ENCODE measurements around the gene RPS15.
"Not testable (repeated sequence)": the region's sequence is repeated elsewhere in the genome, so short reads cannot be mapped to it uniquely, and the experiment has no call there.

Gene RPS15

DNA sequence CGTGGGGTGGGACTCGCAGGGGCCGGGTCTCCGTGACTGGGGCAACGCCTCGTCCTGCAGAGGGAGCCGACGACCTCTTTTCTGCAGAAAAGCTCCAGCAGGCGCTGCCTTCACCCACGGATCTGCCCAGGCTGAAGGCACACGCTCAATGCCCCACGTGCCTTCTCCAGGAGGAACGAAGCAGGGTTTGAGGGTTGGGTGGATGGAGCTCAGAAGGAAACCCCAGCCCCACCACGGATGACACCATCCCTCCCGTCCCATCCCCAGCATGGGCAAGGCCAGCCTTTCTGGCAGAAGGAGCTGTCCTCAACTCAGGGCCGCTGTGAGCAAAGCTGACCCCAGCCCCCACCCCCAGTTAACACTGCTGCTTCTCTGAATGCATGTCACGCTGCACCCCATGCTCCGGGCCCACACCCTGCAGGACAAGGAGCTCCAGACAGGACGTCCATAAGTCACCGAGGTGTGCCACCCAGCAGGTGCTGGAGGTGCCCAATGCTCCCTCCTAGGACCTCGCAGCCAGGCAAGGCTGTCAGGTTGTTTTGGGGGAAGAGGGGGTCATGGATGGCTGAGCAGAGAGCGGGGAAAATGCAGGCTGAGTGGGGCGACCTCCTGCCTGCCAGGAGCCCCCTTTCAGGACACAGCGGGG, 33.4 kb downstream of the RPS15 start:
- DNase-seq, result no peak

- no peak for DNase-seq
Observed at GRCh38 chr19:1472231-1473084, 34.3 kb downstream of the RPS15 start.

GRCh38 chr19:1473085-1473851, 35.1 kb downstream of the RPS15 start:
- DNase-seq, result no peak

DNA sequence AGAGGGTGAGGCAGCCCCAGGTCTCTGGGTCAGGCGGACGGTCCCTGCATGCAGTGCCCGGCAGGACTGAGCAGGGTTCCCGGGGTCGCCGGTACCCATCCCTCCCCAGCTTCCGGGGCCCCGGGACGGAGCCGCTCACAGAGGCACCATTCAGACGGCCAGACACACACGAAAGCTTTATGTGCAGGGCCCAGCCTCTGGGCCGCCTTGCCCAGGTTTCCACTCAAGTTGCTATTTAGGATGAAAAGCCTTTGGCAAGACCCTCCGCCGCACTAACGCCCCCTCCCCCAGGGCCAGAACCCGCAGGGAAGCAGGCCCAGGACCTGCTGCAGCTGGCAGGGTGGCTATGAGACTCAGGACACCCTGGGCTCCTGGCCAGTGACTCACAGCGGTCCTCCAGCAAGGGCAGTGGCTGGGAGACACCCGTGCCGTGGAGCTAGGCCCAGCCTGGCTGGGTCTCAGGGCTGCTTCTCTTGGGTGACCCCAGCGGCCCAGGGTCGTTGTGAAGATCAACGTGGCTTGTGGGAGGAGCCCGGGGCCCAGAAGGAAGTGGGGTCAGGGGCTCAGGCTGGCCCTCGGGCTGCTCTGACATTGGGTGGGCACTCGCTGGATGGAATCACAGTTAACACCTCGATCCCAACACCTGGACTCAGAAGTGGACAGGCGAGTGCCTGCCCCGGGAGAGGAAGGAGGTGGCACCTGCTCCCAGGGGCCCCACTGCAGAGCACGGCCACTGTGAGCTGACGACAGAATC, 36.0 kb downstream of the RPS15 start:
- no peak for DNase-seq

DNA sequence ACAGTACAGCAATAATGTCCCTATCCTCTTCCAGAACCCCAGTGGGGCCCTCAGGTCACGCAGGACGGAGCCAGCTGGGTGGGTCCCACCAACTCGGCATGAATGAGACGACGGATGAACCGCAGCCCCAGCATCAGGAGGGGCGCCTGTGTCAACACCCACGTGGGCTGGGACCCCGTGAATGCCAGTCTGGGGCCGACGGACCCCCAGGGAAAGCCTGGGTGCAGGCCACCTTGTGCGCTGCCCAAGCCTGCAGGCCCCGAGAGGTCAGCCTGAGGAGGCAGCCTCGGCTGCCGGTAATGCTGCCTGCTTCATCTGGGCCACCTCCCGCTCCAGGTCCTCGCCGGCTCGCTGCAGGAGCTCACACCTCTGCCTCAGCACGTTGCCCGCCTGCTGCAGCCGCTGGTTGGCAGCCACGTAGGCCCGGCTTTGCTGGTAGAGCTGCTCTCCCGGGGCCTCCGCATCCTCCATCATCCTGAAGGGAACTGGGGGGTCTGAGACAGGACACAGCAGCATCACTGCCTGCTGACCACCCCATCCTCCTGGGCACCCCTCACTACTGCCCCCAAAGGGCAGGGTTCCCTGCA, 36.7 kb downstream of the RPS15 start:
- no peak for DNase-seq

- no peak for DNase-seq
Observed at GRCh38 chr19:1475751-1476437, 37.7 kb downstream of the RPS15 start.

DNA sequence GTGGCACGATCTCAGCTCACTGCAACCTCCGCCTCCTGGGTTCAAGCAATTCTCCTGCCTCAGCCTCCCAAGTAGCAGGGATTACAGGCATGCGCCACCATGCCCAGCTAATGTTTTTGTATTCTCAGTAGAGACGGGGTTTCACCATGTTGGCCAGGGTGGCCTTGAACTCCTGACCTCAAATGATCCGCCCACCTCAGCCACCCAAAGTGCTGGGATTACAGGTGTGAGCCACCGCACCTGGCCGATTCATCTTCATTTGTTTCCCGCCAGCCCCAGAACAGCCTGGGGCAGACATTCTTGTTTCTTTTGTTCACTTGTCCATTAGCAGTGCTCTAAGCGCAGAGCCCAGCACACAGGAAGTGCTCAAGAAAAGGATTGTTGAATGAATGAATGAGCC, 38.9 kb downstream of the RPS15 start:
- DNase-seq, result not testable (repeated sequence)

GRCh38 chr19:1478934-1479707, 40.9 kb downstream of the RPS15 start, which contains the start of gene C19orf25:
C19orf25 (minus strand) TSS chr19:1479215; CDS start chr19:1478903, 312 bp downstream.
- DNase-seq, result peak; percentile 61

DNA sequence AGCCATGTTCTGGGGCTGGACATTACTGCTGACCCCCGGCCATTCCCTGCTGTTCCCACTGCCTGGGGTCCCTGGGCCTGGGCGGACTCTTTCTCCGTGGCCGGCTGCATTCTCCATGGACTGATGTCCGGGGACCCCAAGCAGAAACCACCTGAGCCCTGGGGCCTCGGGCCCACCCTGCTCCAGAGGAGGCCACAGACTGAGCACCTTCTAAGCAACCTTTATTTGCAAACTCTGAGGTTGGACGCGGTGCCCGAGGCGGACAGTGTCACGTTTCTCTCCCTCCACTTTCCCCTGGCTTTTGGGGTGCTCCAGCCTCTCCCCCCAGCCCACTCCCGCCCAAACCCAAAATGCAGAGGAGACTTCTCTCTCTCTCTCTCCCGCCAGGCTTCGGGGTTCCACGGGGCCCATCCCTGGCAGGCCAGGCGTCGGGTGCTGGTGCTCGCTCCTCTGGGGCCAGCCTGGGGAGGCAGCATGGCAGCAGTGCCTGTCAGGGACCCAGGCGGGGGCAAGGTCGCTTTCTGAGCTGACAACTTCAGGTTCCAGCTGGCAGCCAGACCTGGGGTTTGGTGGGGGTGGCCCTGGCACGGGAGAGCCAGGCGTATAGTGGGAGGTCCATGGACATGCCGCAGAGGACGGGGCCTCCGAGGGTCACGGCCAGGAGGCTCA, 43.2 kb downstream of the RPS15 start:
- no peak for DNase-seq

GRCh38 chr19:1481893-1482360, 43.7 kb downstream of the RPS15 start:
- no peak for DNase-seq

DNA sequence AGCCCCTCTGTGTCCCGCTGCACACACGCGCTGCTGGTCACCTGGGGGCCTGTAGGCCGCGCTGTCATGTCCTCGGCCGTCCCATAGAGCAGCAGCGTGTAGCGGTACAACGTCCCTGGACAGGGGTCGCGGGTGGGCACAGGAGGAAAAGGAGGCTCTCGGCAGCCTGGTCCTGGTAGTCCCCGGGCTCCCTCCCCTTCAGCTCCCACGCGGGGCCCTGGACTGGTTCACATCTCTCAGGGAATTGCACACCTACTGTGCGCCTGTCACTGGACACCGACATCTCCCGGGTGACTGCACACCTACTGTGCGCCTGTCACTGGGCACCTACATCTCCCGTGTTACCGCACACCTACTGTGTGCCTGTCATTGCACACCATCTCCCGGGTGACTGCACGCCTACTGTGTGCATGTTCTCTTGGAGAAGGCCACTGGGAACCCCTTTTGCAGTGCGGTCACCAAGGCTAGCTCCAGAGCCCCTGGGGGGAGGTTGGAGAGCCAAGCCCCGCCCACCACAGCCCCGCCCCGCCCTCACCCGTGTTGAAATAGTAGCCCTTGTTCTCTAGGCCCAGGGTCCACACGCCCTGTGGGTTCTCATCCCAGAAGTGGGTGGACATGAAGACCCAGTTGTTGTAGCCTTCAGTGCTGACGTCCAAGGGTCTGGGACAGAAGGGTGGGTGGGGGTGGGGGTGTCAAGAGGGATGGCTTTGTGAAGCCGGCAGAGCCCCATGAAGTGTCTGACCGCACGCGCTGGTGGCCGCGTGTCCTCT, 44.4 kb downstream of the RPS15 start:
- no peak for DNase-seq

DNA sequence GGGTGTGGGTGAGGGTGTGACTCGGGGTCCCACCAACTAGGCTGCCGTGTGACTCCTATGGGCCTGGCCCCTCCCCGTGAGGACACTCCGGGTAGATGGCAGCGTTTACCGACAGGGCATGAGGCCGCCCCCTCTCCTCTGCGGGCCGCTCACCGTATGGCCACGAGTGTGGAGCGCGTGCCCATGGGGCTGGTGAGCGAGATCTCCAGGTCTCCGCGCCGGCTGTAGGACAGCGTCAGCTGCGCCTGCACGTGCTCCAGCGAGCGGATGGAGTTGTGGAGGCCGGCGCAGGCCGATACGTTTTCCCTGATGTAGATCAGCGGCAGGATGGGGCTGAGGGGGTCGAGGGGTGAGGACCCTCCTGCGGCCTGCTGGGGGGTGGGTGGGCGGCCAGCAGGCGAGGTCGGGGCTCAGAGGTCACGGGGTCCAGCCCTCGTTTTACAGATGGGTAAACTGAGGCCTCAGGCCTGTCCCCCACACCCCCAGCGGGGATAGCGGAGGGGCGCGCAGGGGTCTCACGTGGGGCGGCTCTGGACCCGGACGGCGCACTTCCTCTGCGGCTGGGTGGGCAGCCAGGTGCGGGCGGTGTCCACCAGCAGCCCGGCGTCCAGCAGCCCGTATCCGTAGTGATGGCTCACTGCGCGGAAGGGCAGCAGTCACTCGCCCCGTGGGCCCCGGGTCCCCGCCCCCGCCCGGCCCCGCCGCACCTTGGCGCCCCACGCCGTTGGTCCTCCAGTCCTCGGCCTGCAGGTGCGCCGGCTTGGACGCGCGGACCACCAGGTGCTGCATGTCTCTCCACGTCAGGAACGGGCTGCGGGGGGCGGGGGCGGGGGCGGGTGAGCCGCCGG, 45.2 kb downstream of the RPS15 start:
- DNase-seq, result no peak

DNA sequence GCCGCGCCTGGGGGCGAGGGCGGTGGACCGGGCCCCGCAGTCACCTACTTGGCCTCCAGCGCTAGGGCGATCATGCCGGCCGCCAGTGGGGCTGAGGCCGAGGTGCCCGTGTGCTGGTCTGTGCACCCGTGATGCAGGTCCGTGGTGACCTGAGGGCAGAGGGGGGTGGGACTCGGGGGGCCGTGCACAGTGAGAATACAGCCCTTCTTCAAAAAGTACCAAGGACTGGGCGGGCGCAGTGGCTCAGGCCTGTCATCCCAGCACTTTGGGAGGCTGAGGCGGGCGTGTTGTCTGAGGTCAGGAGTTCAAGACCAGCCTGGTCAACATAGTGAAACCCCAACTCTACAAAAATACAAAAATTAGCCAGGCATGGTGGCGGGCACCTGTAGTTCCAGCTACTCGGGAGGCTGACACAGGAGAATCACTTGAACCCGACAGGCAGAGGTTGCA, 45.8 kb downstream of the RPS15 start:
- no peak for DNase-seq

DNA sequence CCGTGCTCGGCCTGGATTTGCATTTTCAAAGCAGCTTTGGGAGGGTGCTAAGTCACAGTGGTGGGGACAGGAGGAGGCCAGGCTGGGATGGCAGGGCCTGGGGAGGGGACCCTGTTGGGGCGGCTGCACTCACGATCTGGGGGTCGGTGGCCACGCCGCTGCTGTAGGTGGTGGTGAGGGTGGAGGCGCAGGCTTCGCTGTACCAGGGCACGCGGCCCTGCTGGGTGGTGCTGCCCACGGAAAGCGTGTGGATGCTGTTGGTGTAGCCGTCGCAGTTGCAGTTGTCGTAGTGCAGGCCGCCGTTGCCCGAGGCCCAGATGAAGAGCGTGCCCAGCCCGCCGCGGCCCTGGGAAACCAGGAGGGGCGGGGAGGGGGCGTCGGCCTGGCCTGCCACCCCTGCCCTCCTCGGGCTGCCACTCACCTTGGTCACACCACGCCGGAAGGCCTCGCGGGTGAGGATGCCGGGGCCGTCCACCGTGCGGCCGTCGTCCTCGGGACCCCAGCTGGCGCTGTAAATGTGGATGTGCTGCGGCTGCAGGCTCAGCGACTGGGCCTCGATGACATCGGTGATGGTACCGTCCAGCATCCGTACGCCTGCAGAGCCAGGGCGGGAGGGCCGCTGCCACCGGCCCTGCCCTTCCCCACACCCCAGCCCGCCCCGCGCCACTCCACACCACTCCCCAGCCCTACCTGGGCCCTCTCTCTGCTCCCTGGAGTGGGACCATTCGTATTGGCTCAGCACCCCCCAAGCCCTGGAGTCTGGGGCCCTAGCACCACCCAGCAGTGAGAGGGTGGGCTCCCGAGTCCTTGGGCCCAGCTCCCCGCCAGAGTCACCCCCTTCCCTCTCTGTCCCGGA, 48.8 kb downstream of the RPS15 start:
- DNase-seq, result no peak

DNA sequence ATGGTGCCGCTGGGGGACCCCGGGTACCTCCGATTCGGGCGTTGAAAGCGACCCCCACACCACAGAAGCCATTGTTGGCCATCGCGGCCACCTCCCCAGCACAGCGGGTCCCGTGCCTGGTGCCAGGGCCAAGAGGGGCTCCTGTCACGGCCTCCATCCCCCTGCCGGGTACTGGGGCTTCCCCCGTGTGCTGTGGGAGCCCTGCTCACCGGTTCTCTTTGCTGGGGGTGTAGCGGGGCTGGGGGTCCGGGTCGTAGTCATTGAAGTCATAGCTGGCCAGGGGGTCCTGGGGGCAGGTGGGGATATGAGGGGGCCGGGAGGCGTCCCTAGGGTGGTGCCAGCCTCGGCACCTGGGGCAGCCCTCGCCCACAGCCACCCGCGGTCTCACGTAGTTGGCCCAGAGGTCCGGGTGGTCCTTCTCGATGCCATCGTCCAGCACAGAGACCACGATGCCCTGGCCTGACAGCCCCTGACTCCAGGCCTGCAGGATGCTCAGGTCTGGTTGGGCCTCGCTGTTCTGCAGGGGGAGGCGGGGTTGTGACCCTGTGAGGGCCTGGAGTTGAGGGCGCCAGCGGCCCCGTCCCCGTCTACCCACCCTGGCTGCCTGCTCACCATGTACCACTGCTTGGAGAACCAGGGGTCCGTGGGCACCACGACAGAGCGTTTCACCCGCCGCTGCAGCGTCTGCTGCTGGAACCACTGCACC, 49.5 kb downstream of the RPS15 start:
- no peak for DNase-seq

- no peak for DNase-seq
Observed at GRCh38 chr19:1488282-1488601, 50.0 kb downstream of the RPS15 start.

Measured in NCI-H187 treated with DMSO at 0.1 percent for 48 hours (cell line).